GM18951 (cell line): ENCODE data around the gene RPRD1A.

Experiments used
- POLR2A ChIP-seq: IDR thresholded peaks from 4 replicates; pipeline ENCODE4 v1.6.1; 2011; ENCODE audit warnings: mild to moderate bottlenecking; ENCODE audit not compliant: insufficient read length, insufficient read depth; ENCODE audit errors: extremely low read depth
- in situ Hi-C: fragments of 300-500 bp; cut with MboI; formaldehyde crosslinking; loops from one replicate; pipeline ENCODE4 v1.12.0; 2022; ENCODE audit warnings: low sequenced_read_pairs, mixed read lengths, inconsistent platforms; ENCODE audit not compliant: unreplicated experiment

RPRD1A gene

DNA sequence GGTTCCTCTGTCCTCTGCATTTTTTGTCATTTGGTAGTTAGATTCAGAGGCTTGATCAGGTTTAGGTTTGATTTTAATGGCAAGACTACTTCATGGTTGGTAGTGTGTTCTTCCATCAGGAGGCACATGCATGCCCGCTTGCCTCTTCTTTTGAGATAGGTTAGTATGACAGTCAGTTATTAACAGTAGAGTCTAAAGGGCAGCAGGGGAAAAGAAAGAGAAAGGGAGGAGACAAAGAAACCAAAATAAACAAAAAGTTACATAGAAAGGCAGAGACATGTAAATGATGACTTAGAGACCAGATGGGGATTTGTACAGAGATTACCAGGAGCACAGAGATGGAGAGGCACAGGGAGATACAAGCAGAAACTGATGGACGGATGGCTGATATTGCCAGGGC is 105.0 kb downstream of the RPRD1A start:
- in situ Hi-C loops = no loop called here
- TF ChIP-seq POLR2A = no peak

DNA sequence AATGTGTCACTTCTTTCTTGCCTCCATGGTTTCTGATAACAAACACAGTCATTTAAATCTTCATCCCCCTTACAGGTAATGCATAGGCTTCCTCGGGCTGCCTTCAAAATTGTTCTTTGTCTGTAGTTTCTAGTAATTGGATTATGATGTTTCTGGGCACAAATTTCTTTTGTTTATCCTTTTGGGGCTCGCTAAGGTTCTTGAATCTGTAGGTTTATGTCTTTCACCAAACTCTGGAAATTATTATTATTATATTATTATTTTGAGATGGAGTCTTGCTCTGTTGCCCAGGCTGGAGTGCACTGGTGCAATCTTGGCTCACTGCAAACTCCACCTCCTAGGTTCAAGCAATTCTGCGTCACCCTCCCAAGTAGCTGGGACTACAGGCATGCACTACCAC is 111.1 kb downstream of the RPRD1A start:
- in situ Hi-C loops = no loop called here

DNA sequence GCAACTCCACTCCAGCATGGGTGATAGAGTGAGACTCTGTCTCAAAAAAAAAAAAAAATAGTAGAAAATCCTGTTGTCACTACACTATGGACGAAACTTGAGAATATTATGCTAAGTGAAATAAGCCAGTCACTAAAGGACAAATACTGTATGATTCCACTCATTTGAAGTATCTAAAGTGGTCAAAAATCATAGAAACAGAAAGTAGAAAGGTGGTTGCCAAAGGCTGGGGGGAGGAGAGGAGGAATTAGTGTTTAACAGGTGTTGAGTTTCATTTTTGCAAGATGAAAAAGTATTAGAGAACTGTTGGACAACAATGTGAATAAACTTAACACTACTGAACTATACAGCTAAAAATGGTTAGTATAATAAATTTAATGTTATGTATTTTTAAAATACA is 113.7 kb downstream of the RPRD1A start:
- in situ Hi-C loops = no loop called here

More for the DNA sequence above, 111.1 kb downstream of the RPRD1A start:
- TF ChIP-seq POLR2A = no peak

DNA sequence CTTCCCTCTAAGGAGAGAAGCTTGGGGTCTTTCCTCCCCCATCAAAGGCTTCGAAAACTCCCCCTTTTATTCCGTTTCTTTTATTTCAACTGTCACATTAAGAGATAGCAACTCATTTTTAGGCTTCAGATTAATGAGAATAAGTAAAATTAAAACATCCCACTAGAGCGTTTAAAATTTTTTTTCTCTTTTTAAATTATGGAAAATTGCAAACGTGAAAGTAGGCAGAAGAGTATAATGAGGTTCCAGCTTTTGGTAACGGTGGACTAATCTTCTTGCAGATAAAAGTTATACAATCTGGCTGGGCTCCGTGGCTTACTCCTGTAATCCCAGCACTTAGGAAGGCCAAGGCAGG is 116.8 kb downstream of the RPRD1A start:
- in situ Hi-C loops = no loop called here
- no peak for TF ChIP-seq POLR2A

More for the DNA sequence above, 113.7 kb downstream of the RPRD1A start:
- no peak for TF ChIP-seq POLR2A

DNA sequence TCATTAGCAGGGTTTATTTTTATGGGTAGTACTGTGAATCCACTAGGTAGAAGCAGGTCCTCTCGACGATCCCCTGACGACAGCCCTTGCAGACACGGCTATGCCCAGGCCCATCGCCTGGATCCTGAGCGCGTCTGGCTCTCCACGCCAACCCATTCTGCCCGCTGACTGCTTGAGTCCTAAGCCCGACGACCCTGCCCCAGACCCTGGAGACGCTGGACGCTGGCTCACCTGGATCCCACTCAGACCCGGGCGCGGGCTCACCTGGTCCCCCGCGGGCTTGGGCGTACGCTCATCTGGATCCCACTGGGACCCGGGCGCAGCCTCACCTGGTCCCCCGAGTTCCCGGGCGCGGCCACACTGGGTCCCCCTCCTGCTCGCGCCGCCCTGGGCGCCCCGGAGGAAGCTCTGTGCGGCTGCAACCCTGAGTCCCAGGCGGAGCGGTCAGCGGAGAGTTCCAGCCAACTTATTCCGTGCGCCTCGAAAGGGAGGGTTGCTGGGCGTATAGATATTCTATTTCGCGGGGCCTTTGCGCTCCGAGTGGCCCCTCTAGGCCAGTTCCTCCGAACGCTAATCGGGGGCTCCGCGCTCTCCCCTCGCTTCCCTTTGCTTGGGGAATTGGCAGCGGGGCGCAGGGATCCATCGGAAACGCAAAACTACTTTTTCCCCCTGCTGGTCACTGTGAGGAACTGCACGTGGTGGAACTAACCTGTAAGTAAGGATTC is 117.3 kb downstream of the RPRD1A start:
- in situ Hi-C loops = loop anchor here (25.0 kb wide), 1 partner anchor 563 kb away; the partner anchor contains the start of gene ZNF396
- no peak for TF ChIP-seq POLR2A

DNA sequence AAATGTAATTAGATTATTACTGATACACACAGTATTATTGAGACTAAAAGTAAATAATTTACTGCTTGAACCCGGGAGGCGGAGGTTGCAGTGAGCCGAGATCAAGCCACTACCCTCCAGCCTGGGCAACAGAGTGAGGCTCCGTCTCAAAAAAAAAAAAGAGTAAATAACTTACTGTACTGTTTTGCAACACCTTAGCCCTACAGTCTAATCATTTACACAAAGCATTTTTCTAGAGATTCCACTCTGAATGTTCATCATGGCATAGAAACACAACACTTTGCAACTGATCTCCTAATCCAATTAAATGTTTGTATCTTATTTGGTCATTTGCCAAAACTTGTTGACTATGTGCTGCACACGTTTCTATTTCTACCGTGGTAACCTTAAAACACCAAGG is 118.3 kb downstream of the RPRD1A start:
- in situ Hi-C loops = loop anchor here (25.0 kb wide), 1 partner anchor 562 kb away; the partner anchor contains the start of gene ZNF396
- no peak for TF ChIP-seq POLR2A

DNA sequence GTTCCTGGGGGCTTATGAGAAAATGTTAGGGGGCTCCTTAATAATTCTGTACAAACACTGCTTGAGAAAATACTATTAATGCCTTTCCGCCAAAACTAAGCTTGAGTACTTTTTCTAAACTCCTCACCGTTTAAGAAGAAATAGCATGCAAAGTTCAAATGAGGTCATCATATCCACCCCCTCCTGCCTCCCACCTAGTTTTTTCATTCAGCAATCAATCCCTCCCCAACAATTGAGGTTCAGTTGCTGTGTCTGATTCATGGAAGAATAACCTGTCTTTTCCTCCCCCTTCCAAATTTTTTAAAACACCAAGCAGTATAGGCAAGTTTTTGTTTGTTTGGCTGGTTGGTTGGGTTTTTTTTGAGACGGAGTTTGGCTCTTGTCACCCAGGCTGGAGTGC is 119.3 kb downstream of the RPRD1A start:
- TF ChIP-seq POLR2A = no peak
- in situ Hi-C loops = loop anchor here (25.0 kb wide), 1 partner anchor 561 kb away; the partner anchor contains the start of gene ZNF396

DNA sequence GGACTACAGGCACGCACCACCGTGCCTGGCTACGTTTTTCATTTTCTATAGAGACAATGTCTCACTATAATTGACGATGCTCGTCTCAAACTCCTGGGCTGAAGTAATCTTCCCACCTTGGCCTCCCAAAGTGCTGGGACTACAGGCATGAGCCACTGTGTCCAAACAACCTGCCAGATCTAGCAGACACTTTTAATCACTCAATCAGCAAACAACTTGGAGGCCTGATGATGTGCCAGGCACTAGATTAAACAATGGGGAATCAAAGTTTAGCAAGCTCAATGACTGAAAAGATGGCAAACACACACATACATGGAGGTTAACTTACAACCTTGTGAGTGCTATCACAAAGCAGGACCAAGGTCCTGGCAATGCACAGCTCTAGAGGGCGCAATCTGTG is 124.7 kb downstream of the RPRD1A start:
- TF ChIP-seq POLR2A = no peak
- in situ Hi-C loops = loop anchor here (25.0 kb wide), 1 partner anchor 555 kb away; the partner anchor contains the start of gene ZNF396

DNA sequence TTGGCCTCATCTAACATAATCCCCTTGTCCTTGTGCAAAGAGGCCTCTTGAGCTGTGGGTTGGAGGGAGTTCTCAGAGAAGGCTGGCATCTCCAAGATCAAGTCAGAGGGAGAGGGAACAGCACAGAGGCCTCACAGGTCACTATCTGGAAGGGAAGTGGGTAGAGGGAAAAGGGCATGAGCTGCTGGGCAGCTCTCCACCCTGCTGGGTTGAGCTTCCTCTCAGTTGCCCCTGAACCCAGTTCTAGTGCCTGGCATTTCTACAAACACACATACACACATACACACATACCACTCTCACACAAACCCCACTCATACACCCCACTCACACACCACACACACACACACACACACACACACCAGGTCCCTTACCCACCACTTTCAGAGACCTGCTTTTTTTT is 125.2 kb downstream of the RPRD1A start:
- no peak for TF ChIP-seq POLR2A
- in situ Hi-C loops = loop anchor here (25.0 kb wide), 1 partner anchor 555 kb away; the partner anchor contains the start of gene ZNF396

DNA sequence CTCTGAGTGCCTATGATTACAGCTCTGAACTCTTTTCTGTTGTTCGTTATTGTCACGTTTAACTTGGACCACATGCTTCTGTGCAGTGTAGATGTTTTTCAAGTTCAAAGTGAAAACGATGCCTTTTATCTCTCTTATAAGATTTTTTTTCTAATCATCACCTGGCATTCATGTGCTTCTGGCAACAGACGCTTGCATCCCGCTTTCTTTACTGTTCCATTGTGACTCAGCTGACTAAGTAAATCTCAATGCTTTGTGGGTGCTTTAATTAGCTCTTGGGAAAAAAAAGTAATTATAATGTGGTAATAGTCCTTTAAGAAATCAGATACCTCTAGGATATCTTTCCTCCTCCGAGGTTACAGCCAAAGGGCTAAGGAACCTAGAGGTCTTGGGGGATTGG is 126.1 kb downstream of the RPRD1A start:
- in situ Hi-C loops = loop anchor here (25.0 kb wide), 1 partner anchor 554 kb away; the partner anchor contains the start of gene ZNF396
- TF ChIP-seq POLR2A = no peak
